ENCODE measurements around the gene KSR2. TPM values are rescaled to one million over a fixed set of nuclear protein-coding genes. Genes with fewer than 3 reads are reported as not detected.

The KSR2 gene
- total RNA-seq, 1 experiment from 2014 or later: 1.3 TPM

DNA sequence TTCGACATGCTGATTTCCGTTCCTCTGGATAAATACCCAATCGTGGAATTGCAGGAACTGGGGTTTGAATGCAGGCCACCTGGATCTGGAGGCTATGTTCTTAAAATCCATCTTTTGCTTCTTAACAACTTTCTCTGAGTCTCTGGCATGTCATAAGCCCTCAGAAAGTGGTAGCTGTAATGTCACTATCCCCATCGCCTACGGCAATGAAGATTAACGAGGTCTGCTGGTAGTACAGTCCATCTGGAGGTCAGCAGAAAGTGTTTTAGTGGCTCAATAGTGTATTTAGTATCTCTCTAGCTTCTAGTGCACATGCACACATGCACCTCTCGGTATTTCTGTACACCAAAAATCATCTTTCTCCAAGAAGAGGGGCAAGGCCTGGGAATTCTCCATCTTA, 477.1 kb downstream of the KSR2 start:
- no peak overlapping the region for H3K18ac ChIP-seq (ENCODE audit: insufficient read length, low read depth, low read length)
- H3K79me2 ChIP-seq (ENCODE audit: insufficient read depth, low read length): no peaks in the 10 kb centered on the region
- Mint-ChIP-seq H3K36me3 (ENCODE audit: insufficient read depth in 1 of 3, low read depth in 3 of 3) (no peaks in the 10 kb centered on the region), H3K4me3 (no peak overlapping the region), H3K27me3 (ENCODE audit: low read depth) (peaks cover 3% of the 10 kb centered on the region; the same call in 1 of the 2 replicates), H3K4me1 (peaks cover 8 to 18% of the 10 kb centered on the region in 2 experiments), H3K9me3 (no peaks in the 10 kb centered on the region), H3K27ac (no peak overlapping the region)
- H3K4me2 ChIP-seq (ENCODE audit: insufficient read depth, insufficient read length, low read length): no peak overlapping the region
- no peak overlapping the region for H3K4ac ChIP-seq (ENCODE audit: low read depth, low read length)
- H3K79me1 ChIP-seq (ENCODE audit: insufficient read depth, low read depth, low read length, poor library complexity, severe bottlenecking): no peaks in the 10 kb centered on the region
- no peak overlapping the region for H3K9ac ChIP-seq (ENCODE audit: extremely low read depth, insufficient read length, low read length)
- H3K23ac ChIP-seq (ENCODE audit: insufficient read length, low read depth, low read length): no peak overlapping the region
- no peak overlapping the region for H4K8ac ChIP-seq (replicated peaks; ENCODE audit: insufficient read length, low read depth, low read length)
- no peak overlapping the region for H4K91ac ChIP-seq (ENCODE audit: insufficient read length, low read depth, low read length)
- H2AK5ac ChIP-seq (ENCODE audit: insufficient read length, low read length): no peak overlapping the region
- no peak for DNase-seq
- H2BK120ac ChIP-seq (ENCODE audit: low read depth, low read length, poor library complexity, severe bottlenecking): no peak overlapping the region
- H3T11ph ChIP-seq (ENCODE audit: low read length): no peak overlapping the region
- H2BK12ac ChIP-seq (ENCODE audit: insufficient read length, low read depth, low read length): no peak overlapping the region
- H2BK20ac ChIP-seq (ENCODE audit: low read depth, low read length, poor library complexity, severe bottlenecking): no peak overlapping the region
- H2BK15ac ChIP-seq (ENCODE audit: low read depth, low read length): no peak overlapping the region
- no peaks in the 10 kb centered on the region for H4K20me1 ChIP-seq (ENCODE audit: control insufficient read depth, insufficient read depth, insufficient read length)
- H4K5ac ChIP-seq (ENCODE audit: insufficient read length, low read depth, low read length): no peak overlapping the region
- H3K4me1 ChIP-seq (ENCODE audit: insufficient read depth, low read length): no peaks in the 10 kb centered on the region; the same call in 1 of the 2 replicates
- no peak overlapping the region for H3K14ac ChIP-seq (ENCODE audit: insufficient read depth, low read length)
- no peaks in the 10 kb centered on the region; the same call in 1 of the 2 replicates for H3K27me3 ChIP-seq (ENCODE audit: insufficient read depth, low read length)
- no peak overlapping the region for H3K56ac ChIP-seq (ENCODE audit: insufficient read length, low read depth, low read length)
- TF ChIP-seq CTCF (conservative IDR thresholded peaks at IDR 0.05): no peak
- no peak overlapping the region for H3K27ac ChIP-seq (ENCODE audit: insufficient read length, low read depth, low read length)
- H2BK5ac ChIP-seq (ENCODE audit: insufficient read length, low read length): no peak overlapping the region
- no peaks in the 10 kb centered on the region for H3K9me3 ChIP-seq (ENCODE audit: control insufficient read depth, low read depth, low read length)
- WGBS (ENCODE audit: extremely low coverage, insufficient read length, low lambda C conversion rate): no CpG with 5 or more reads among the region's 7 CpGs
- no peaks in the 10 kb centered on the region for H3K23me2 ChIP-seq (ENCODE audit: insufficient read length, low read depth, low read length, poor library complexity, severe bottlenecking)
- H2AFZ ChIP-seq (ENCODE audit: low read length): no peak overlapping the region

Measured in H9 (cell line).